Measurements from ENCODE around the gene IRF2.

DNA sequence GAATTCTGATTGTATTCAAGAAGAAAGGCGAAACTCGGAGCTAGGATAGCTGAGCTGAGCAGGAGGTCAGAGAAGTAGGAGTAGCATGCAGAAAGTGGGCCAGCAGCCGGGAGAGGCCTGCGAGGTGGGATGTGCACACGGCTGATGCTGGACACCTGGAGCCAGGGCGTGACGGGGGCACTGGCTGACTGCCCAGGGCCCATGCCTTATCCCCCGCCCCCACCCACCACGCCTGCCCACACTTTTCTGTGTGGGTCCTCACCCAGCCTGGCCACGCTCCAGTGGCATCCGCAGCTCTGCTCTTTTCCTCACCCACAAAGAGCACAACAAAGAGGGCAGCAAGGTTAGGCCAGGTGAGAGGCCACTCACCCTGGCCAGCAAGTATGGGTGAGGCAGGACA lies 30.0 kb upstream of the IRF2 start:
- TF ChIP-seq, protein P1, sequence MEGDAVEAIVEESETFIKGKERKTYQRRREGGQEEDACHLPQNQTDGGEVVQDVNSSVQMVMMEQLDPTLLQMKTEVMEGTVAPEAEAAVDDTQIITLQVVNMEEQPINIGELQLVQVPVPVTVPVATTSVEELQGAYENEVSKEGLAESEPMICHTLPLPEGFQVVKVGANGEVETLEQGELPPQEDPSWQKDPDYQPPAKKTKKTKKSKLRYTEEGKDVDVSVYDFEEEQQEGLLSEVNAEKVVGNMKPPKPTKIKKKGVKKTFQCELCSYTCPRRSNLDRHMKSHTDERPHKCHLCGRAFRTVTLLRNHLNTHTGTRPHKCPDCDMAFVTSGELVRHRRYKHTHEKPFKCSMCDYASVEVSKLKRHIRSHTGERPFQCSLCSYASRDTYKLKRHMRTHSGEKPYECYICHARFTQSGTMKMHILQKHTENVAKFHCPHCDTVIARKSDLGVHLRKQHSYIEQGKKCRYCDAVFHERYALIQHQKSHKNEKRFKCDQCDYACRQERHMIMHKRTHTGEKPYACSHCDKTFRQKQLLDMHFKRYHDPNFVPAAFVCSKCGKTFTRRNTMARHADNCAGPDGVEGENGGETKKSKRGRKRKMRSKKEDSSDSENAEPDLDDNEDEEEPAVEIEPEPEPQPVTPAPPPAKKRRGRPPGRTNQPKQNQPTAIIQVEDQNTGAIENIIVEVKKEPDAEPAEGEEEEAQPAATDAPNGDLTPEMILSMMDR (IDR thresholded peaks at IDR 0.05) = no peak
- no peak for TF ChIP-seq POLR2A (IDR thresholded peaks at IDR 0.05)
- TF ChIP-seq EP300 (IDR thresholded peaks at IDR 0.05) = no peak
